ENCODE results near the gene MLLT1. TPM values are rescaled to one million over a fixed set of nuclear protein-coding genes. Genes with fewer than 3 reads are reported as not detected.

MLLT1 gene
- total RNA-seq, 1 donor from 2014 or later, result 61.9 TPM

DNA sequence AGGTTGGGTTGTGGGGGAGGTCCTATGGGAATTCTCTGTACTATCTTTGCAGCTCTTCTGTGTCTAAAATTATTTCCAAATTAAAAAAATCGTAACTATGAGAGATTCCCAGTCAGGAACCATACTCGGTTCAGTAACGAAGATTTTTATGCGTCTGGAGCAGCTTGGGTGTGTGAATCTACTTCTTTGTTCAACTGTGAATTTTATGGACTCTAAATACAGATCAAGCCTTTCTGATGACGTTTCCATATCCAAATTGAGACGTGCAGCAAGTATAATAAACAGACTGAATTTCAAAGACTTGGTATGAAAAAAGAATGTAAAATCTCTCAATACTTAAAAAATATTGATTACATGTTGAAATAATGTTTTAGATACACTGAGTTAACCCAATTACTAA, 30.9 kb downstream of the MLLT1 start:
- intact Hi-C loops (cut with DNase I), result no loop called here
- TF ChIP-seq, protein P1, sequence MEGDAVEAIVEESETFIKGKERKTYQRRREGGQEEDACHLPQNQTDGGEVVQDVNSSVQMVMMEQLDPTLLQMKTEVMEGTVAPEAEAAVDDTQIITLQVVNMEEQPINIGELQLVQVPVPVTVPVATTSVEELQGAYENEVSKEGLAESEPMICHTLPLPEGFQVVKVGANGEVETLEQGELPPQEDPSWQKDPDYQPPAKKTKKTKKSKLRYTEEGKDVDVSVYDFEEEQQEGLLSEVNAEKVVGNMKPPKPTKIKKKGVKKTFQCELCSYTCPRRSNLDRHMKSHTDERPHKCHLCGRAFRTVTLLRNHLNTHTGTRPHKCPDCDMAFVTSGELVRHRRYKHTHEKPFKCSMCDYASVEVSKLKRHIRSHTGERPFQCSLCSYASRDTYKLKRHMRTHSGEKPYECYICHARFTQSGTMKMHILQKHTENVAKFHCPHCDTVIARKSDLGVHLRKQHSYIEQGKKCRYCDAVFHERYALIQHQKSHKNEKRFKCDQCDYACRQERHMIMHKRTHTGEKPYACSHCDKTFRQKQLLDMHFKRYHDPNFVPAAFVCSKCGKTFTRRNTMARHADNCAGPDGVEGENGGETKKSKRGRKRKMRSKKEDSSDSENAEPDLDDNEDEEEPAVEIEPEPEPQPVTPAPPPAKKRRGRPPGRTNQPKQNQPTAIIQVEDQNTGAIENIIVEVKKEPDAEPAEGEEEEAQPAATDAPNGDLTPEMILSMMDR (IDR thresholded peaks at IDR 0.05), result no peak
- H3K27ac ChIP-seq, result no peak overlapping the region

DNA sequence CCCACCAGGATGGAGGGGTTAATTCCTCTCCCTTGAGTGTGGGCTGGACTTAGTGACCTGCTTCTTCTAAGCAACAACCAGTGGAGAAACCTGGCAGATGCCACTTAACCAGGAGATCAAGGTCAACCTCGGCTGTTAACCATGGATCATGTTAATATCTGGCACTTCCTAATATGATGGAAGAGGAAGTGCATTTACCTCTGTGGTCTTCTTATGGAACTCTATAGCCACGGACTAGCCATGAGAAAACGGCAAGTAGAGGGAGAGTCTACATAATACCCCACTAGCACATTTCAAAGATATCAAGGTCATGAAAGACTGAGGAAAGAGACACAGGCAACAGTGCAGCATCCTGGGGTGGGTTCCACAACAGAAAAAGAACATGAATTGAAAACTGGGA, 31.4 kb downstream of the MLLT1 start:
- H3K36me3 ChIP-seq, result no peaks in the 10 kb centered on the region
- no peaks in the 10 kb centered on the region for H3K9me3 ChIP-seq
- H3K4me3 ChIP-seq, result no peak overlapping the region
- H3K27me3 ChIP-seq (ENCODE audit: low read depth), result no peaks in the 10 kb centered on the region
- intact Hi-C loops (cut with DNase I), result no loop called here
- no peak for ATAC-seq
- H3K4me1 ChIP-seq, result peaks cover 37% of the 10 kb centered on the region
- TF ChIP-seq, protein P1 (IDR thresholded peaks at IDR 0.05), result no peak
- no peak overlapping the region for H3K27ac ChIP-seq
- no peak for DNase-seq

More for the DNA sequence above, 30.9 kb downstream of the MLLT1 start:
- ATAC-seq (no peak), DNase-seq (no peak)
- Histone ChIP-seq H3K4me3 (no peak overlapping the region), H3K27me3 (ENCODE audit: low read depth) (no peaks in the 10 kb centered on the region), H3K4me1 (peaks cover 32% of the 10 kb centered on the region), H3K9me3 (no peaks in the 10 kb centered on the region), H3K36me3 (no peaks in the 10 kb centered on the region)

DNA sequence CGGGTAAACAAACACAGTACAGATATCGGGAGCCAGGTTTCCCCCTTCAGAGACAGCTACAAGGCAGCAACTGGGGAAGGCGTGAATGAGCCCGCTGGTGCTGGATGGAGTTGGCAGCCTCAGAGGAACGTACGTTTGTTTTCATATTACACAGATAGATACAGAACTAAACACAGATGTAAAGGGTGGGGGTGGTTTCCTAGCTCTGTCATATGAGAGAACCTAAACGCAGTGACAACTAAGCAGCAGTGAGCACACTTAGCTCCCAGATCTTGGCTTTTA, 32.8 kb downstream of the MLLT1 start:
- no peaks in the 10 kb centered on the region for H3K27me3 ChIP-seq (ENCODE audit: low read depth)
- no peak overlapping the region for H3K4me3 ChIP-seq
- H3K36me3 ChIP-seq, result no peaks in the 10 kb centered on the region
- ATAC-seq (no peak), DNase-seq (no peak)
- H3K27ac ChIP-seq, result no peak overlapping the region
- TF ChIP-seq, protein P1 (IDR thresholded peaks at IDR 0.05), result no peak
- peaks cover 50% of the 10 kb centered on the region for H3K4me1 ChIP-seq
- H3K9me3 ChIP-seq, result no peaks in the 10 kb centered on the region
- intact Hi-C loops (cut with DNase I), result no loop called here

DNA sequence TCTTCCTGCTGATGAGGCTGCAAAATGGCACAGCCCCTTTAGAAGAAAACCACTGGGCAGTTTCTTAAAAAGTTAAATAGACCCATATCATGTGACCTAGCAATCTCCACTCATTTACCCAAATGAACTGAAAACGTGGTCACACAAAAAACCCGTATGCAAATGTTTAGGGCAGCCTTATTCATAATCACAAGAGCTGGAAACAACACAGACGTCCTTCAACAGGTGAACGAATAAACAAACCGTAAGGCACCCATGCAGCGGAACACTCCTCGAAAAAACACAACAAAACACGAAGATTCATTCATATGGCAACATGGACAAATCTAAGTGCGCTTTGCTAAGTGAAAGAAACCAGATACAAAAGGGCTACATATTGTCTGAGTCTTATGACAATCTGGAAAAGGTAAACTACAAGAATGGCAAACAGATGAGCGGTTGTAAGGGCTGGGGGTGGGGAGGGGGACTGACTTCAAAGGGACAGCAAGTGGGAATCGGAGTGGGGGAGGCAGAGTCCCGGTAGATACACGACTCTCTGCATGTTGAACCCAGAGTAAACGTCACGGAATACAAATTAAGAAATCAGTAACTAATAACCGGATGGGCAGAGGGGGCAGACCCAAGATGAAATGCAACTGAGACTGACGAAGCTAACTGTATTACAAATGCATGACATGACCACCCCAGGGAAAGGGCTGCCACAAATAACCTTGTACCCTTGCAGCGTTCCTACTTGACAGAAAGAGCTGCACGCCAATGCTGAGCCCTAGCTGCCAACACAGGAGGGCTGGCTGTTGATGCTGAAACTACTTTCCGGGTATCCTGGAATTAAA, 33.4 kb downstream of the MLLT1 start:
- DNase-seq, result peak; percentile 20

DNA sequence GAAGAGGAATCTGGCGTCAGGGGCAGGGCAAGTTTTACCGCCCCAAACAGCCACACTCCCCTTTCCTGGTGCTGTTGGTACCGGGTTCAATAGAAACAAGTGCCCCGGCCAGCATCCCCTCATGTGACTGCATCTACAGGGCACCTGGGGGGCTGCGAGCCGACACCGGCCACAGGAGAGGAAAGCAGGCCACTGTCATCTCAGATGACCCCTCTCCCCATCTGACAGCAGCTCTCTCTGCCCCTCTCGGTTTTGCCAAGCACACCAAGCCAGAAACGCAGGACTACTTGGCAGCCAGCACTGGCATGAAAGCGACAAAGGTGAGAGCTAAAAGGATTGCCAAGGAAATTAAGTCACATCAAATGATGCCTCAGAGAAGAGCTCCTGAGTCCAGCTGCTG, 37.1 kb downstream of the MLLT1 start:
- Histone ChIP-seq H3K27me3 (ENCODE audit: low read depth) (no peaks in the 10 kb centered on the region), H3K4me3 (no peak overlapping the region), H3K36me3 (peaks cover 6% of the 10 kb centered on the region), H3K4me1 (peaks cover 64% of the 10 kb centered on the region), H3K27ac (no peak overlapping the region), H3K9me3 (no peaks in the 10 kb centered on the region)
- no peak for ATAC-seq
- intact Hi-C loops (cut with DNase I), result no loop called here
- peak; percentile 29 for DNase-seq
- TF ChIP-seq, protein P1 (IDR thresholded peaks at IDR 0.05), result no peak

More for the DNA sequence above, 33.4 kb downstream of the MLLT1 start:
- TF ChIP-seq, protein P1 (IDR thresholded peaks at IDR 0.05), result no peak
- intact Hi-C loops (cut with DNase I), result no loop called here
- H3K4me1 ChIP-seq, result peaks cover 49% of the 10 kb centered on the region
- no peak overlapping the region for H3K4me3 ChIP-seq
- ATAC-seq, result no peak
- H3K36me3 ChIP-seq, result no peaks in the 10 kb centered on the region
- no peaks in the 10 kb centered on the region for H3K27me3 ChIP-seq (ENCODE audit: low read depth)
- no peak overlapping the region for H3K27ac ChIP-seq
- no peaks in the 10 kb centered on the region for H3K9me3 ChIP-seq

All from lower lobe of right lung (tissue), 2 donors.